AG20443 (cell line): ENCODE measurements around the gene NAT14.

ENCODE experiments used
- DNase-seq: peaks from one replicate; pipeline ENCODE4 v3.0.0; 2012; ENCODE audit warnings: low spot score, mixed read lengths

The NAT14 gene

DNA sequence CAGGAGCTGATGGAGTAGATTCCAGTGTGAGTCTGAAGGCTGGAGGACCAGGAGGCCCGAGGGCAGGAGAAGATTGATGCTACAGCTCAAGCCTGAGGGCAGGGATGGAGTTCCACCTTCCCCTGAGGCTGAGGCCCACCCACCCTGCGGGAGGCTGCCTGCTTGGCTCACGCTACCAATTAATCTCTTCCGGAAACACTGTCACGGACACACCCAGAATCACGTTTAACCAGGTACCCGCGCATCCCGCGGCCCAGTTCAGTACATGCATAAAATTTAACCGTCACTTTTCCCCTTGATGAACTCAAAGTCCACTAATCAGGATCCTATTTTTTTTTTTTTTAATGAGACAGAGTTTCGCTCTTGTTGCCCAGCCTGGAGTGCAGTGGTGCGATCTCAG is 13.7 kb upstream of the NAT14 start:
- DNase-seq, result no peak

DNA sequence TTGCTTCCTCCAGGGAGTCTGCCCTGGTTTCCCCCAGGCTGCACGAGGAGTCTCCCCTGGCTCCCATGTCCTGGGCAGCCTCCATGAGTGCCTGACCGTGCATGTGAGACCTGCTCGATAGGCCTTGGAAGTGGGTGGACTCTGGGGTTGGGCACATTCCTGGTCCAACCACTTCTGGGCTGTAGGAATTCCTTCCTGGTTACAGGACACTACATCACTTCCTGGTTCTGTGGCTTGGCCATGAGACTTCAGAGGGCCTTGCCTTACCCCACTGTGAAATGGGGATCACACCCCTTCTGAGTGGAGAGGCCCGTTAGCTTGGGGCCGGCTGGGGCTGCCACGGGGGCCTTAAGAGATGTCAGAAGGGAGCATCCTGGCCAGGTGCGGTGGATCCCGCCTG is 12.5 kb upstream of the NAT14 start:
- DNase-seq, result peak; percentile 60

DNA sequence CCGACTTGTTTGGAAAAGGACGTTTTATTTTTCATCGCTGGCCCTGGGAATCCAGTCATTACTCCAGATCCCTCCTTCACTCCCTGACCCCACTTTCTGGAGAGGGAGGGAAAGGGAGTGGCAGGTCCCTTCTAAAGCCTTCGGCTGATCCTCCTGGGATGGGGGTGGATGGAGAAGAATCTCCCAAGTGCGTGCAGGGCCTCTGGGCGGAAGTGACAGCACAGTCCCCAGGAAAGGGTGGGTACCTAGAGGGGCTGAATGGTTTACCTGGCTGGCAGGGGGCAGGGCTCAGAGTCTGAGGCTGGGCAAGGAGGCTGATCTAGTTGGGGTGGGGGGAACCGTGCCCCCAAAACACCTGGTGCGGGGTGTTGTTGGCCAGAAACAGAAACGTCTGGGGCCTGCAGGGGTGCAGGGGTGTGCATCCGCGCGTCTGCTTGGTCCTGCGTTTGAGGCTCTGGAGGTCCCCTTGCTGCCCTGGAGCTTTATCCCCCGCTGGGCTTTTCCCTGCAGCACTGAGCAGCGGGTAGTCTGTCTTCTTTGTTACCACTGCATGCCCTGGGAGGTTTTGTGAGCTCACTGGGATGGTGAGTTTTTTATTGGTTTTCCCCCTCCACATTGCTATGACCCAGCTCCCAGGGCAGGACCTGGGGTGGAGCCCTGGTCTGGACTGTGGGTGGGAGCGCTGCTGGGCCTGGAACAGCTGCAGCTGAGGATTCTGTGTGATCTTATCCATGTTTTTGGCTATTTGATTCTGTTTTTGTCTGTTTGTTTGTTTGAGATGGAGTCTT is 11.6 kb upstream of the NAT14 start:
- no peak for DNase-seq

DNA sequence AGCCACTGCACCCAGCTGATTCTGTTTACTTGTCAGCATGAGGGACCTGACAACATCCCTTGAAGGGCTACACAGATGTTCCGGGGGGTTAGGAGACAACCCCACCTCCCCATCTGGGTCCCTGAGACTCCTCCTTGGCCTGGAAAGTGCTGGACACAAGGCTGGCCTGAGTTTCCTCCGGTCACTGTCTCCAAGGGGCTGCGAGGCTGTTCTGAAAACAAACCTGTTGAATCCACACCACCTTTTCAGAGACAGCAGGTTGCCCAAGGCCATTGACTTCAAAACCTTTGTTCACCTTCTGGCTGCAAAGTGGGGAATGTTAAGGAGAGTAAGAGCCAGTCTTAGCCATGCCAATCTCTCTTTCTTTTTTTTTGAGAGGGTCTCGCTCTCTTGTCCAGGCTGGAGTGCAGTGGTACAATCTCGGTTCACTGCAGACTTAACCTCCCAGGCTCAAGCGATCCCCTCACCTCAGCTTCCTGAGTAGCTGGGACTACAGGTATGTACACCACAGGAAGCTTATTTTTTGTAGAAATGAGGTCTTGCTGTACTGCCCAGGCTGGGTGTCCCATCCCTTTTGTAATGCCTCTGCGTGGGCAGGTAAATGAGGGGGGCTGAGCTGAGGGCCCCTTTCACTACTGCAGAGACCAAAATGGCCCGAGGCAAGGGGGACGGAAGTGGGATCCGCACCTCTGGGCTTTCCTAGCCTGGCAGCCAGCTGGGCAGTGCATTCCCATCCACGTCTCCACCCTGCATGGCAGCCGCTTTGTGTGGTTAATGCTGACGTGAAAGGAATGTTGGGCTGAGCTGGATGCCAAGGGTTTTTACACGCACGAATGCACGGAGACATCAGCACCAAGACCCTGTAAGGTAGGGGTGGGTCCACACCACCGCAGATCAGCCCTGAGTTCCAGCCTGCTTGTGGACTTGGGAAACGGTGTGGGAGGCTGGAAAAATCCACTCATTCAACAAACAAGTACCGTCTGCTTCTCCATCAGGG is 10.4 kb upstream of the NAT14 start:
- no peak for DNase-seq

DNA sequence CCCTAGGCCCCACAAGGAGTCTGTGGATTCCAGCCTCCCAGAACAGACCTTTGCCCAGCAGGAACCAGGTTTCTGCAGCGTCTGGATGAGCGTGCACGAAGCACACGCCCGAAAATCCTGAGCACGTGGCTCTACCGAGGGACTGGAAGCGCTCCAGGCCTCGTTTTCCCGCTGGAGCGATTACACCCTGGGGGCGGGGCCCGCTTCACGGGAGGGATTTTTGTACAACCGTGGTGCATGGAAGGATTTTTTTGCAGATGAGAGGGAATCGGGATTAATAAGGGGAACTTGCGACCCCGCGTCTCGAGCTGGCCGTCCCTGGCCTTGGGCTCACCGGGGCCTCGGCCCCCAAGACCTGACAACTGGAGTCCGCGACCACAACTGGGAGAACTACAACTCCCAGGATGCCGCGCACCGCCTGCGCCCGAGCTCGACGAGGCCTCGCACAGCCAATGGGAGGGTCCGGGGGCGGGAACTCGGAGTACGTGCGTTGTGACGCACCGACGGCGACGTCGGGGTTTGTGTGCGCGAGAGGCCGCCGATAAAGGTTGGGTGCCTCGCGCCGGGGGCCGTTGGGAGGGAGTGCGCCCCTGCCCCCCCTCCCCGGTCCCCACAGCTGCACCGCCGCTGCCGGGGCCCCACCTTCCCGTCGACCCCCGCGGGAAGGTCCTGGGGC is 8.8 kb upstream of the NAT14 start, which contains the start of gene ZNF628:
TSS of gene ZNF628 (plus strand) at position 518 of the 676 bp plus-strand sequence. CDS start 3,294 bp downstream, outside the sequence.
- peak; percentile 97 for DNase-seq

DNA sequence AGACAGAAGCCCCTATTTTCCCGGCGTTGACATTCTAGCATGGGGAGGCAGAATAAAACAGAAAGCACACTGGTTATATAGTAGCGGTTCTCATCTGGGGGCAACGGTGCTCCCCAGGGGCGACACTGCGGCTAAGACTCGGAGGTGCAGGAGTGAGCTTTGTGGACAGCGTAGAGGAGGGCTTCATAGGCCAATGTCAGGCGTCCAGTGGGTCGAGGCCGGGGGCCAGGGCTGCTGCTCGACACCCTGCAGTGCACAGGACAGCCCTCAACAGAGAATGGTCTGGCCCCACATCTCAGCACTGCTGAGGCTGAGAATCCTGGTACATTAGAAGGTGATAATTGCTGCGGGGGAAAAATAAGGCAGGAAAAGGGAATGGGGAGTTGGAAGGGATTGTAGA is 7.1 kb upstream of the NAT14 start:
- no peak for DNase-seq

DNA sequence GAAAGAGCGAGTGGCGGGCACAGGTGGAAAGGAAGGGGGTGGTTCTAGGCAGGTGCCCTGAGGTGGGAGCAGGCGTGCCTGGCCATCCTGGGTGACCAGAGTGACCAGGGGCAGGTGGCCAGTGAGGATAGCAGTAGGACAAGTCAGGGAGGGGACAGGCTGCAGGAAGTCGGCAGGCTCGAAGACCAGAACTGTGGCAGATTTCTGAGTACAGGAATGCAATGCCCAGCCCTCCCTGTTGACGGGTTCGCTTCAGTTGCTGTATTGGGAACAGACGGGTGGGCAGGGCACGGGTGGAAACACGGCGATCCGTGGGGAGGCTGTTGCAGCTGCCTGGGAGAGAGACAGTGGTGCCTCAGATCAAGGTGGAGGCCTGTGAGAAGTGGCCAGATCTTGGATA is 6.6 kb upstream of the NAT14 start:
- no peak for DNase-seq

DNA sequence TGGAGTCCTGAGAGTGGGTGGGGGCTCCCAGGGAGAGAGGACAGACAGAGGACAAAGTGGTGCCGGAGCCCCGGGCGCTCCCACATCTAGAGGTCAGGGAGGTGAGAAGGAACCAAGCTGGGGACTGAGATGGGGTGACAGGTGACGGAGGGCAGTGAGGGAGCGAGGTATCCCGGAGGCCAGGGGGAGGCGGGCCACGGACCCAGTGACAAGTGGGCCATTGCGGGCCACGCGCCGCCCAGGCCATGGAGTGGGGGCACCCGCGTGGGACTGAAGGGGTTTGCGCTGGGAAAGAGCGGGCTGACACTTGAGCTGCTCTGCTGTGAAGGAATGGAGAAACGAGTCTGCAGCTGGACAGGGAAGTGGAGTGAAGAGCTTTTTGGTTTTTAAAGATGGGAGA is 5.9 kb upstream of the NAT14 start:
- no peak for DNase-seq

DNA sequence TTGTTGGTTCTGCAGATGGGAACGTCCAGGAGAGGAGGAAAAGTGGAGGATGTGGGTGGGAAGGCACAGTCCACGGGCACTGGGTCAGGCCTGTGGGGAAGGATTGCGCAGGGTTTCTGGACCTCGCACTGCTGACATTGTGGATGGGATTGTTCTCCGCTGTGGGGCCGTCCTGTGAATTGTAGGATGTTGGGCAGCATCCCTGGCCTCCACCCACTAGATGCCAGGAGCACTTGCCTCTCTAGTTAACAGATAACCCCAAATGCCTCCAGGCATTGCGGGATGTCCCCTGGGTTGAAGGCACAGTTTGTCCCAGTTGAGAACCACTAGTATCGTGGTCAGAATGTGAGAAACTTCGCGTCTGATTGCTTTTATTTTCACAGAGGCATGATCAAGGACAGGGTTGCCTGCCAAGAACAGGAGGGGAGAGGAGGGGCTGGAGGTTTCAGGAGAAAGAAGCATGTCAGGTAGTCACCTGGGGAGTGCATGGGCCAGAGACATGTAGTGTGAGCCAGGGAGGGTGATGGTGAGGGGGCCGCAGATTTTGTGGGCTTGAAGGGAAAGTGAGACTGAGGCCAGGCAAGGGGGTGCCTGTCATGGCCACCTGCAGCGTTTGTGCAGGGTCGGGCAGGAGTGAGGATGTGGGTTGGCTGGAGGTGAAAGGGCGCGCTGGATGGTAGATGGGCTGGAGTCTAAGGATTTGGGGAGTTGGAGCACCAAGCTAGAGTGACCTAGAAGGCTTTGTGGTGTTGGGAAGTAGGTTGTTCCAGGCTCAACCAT is 5.3 kb upstream of the NAT14 start:
- no peak for DNase-seq

DNA sequence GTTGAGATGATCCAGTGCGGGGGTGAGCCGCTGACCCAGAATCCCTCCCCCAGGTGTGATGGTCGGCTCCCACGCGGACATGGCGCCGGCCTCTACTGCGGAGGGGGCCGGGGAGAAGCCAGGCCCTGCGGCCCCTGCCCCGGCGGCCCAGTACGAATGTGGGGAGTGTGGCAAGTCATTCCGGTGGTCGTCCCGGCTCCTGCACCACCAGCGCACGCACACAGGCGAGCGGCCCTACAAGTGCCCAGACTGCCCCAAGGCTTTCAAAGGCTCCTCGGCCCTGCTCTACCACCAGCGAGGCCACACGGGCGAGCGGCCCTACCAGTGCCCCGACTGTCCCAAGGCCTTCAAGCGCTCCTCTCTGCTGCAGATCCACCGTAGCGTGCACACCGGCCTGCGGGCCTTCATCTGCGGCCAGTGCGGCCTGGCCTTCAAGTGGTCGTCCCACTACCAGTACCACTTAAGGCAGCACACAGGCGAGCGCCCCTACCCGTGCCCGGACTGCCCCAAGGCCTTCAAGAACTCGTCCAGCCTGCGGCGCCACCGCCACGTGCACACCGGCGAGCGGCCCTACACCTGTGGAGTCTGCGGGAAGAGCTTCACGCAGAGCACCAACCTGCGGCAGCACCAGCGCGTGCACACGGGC is 3.7 kb upstream of the NAT14 start:
- no peak for DNase-seq

DNA sequence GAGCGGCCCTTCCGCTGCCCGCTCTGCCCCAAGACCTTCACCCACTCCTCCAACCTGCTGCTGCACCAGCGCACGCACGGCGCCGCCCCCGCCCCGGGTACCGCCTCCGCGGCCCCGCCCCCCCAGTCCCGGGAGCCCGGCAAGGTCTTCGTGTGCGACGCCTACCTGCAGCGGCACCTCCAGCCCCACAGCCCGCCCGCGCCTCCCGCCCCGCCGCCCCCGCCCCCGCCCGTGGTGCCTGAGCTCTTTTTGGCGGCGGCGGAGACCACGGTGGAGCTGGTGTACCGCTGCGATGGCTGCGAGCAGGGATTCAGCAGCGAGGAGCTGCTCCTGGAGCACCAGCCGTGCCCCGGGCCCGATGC is 3.2 kb upstream of the NAT14 start:
- no peak for DNase-seq

DNA sequence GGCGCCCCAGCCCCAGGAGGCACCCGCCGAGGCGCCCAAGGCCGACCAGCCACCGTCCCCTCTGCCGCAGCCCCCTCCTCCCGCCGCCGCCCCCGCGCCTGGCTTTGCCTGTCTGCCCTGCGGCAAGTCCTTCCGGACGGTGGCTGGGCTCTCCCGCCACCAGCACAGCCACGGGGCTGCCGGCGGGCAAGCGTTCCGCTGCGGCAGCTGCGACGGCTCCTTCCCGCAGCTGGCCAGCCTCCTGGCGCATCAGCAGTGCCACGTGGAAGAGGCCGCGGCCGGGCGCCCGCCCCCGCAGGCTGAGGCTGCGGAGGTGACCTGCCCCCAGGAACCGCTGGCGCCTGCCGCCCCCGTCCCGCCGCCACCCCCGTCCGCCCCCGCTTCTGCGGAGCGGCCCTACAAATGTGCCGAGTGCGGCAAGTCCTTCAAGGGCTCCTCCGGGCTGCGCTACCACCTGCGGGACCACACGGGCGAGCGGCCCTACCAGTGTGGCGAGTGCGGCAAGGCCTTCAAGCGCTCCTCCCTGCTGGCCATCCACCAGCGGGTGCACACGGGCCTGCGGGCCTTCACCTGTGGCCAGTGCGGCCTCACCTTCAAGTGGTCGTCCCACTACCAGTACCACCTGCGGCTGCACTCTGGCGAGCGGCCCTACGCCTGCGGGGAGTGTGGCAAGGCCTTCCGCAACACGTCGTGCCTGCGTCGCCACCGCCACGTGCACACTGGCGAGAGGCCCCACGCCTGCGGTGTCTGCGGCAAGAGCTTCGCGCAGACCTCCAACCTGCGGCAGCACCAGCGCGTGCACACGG is 2.6 kb upstream of the NAT14 start:
- no peak for DNase-seq

DNA sequence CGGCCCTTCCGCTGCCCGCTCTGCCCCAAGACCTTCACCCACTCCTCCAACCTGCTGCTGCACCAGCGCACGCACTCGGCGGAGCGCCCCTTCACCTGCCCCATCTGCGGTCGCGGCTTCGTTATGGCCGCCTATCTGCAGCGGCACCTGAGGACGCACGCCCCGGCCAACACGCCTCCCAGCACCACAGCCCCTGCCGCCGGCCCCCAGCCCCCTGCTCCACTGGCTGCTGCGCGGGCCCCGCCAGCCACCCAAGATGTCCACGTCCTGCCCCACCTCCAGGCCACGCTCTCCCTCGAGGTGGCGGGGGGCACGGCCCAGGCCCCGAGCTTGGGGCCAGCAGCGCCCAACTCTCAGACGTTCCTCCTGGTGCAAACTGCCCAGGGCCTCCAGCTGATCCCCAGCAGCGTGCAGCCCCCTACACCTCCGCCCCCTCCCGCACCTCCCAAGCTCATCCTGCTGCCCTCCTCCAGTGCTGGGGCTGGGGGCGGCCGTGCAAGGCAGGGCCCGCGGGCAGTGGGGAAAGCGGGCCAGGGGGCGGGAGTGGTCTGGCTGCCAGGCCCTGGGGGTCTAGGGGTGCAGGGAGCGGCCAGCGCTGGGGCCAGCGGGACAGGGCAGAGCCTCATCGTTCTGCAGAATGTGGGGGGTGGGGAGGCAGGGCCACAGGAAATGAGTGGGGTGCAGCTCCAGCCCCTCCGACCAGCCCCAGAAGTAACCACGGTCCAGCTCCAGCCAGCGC is 1.9 kb upstream of the NAT14 start:
- no peak for DNase-seq

DNA sequence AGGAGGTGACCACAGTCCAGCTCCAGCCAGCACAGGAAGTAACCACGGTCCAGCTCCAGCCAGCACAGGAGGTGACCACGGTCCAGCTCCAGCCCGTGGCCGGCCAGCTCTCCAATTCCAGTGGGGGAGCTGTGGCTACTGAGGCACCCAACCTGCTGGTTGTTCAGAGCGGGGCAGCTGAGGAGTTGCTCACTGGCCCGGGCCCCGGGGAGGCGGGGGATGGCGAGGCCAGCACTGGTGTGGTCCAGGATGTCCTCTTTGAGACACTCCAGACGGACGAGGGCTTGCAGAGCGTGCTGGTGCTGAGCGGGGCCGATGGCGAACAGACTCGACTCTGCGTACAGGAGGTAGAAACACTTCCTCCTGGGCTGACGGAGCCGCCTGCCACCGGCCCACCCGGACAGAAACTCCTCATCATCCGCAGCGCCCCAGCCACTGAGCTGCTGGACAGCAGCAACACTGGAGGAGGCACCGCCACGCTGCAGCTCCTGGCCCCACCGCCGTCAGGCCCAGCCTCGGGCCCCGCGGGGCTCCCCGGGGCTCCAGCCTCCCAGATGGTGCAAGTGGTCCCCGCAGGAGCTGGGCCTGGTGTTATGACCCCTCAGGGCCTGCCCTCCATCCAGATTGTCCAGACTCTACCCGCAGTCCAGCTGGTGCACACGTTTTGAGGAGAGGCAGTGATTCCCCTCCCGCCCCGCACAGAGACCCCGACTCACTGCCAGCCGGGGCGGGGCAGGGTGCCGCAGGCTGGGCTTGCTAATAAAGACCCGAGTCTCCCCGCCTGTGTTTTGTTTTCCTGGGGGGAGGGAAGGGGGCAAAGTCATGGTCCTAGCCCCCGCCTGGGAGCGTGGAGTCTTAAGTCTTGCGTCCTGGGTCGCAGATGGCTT is 1.0 kb upstream of the NAT14 start:
- no peak for DNase-seq

DNA sequence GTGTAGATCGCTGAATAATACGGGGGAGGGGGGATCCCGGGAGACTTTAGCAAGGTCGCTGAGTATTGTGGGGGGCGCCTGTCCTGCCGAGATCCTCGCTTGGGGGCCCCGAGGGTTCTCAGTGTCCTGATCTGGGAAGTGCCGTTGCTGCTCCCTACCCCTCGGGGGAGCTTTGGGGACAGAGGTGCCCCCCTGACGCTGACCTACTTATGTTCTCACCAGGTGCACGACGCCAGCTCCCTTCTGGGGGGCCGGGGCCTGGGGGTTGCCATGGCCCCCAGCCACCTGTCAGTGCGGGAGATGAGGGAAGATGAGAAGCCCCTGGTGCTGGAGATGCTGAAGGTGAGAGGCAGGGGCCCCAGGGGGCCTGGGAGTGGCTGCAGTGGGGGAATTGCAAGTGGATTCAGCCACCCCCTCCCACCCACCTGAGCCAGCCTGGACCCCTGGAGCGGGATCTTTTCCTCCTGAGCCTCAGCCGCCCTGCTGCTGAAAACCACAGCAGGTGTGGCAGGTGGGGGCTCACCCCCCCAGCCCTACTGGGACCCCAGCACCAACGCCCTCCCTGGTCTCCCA is 537 bp downstream of the NAT14 start:
- no peak for DNase-seq

DNA sequence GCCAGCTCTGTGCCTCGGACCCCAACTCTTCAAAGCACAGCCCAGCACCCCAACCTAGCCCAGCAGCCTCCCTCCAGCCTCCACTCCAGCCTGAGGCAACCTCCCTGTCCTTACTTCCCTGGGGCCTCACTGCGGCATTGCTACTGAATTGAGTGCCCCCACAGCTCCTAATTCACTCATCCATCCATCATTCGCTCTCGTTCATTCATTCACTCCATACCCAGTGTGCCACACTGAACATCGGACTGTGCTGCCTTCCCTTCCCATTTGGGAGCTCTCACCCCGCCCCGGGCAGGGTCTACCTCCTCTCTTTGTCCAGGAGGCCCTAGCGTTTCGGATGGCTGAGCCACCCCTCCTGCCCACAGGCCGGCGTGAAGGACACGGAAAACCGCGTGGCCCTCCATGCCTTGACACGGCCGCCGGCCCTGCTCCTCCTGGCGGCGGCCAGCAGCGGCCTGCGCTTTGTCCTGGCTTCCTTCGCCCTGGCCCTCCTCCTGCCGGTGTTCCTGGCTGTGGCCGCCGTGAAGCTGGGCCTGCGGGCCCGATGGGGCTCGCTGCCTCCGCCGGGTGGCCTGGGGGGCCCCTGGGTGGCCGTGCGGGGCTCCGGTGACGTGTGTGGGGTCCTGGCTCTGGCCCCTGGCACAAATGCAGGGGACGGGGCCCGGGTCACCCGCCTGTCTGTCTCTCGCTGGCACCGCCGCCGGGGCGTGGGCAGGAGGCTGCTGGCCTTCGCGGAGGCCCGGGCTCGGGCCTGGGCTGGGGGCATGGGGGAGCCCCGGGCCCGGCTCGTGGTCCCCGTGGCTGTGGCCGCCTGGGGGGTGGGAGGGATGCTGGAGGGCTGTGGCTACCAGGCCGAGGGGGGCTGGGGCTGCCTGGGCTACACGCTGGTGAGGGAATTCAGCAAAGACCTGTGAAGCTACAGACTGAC is 1.3 kb downstream of the NAT14 start:
- DNase-seq, result peak; percentile 57
